IMR-90 (cell line): ENCODE measurements around the gene SLC35F1. TPM values are rescaled to one million over a fixed set of nuclear protein-coding genes. Genes with fewer than 3 reads are reported as not detected.

ENCODE experiments used
- ATAC-seq: fragments of 200-7000 bp; cut with Tn5 transposase; 2 replicates; pipeline ENCODE4 v1.9.1; 2020; ENCODE audit warnings: low read depth, mild to moderate bottlenecking, moderate library complexity
- BruUV-seq: library from RNA; stranded (reverse); fragments of 400-500 nt; replicated peaks from 2 replicates; lab custom pipeline; 2021; lab: Mats Ljungman, UMichigan
- CTCF ChIA-PET: fragments of 300-600 bp; formaldehyde crosslinking; extraction: SDS; loops from one replicate; lab custom pipeline; 2021; ENCODE audit warnings: antibody characterized with exemption; lab: Yijun Ruan, JAX
- POLR2A ChIA-PET: fragments of 300-600 bp; sonication (Branson Sonifier 250); formaldehyde crosslinking; loops from one replicate; lab custom pipeline; 2022; ENCODE audit warnings: antibody characterized with exemption; ENCODE audit not compliant: unreplicated experiment; lab: Charles Lee
- DNase-seq: peaks from one replicate; pipeline ENCODE4 v3.0.0; 2013
- H2AFZ ChIP-seq: replicated peaks from 2 replicates; pipeline ENCODE3; 2013; ENCODE audit warnings: low read length, mild to moderate bottlenecking; ENCODE audit not compliant: poor library complexity
- H2AK5ac ChIP-seq: 2 replicates; pipeline ENCODE4 v1.6.1; 2013; ENCODE audit warnings: low read depth, low read length, inconsistent platforms
- H2AK9ac ChIP-seq: replicated peaks from 2 replicates; pipeline ENCODE3; 2013; ENCODE audit warnings: mild to moderate bottlenecking, low read depth, low read length, moderate library complexity; ENCODE audit not compliant: poor library complexity
- H2BK120ac ChIP-seq: 2 replicates; pipeline ENCODE4 v1.6.1; 2013; ENCODE audit warnings: low read depth, low read length, inconsistent platforms
- H2BK15ac ChIP-seq: 3 replicates; pipeline ENCODE4 v1.6.1; 2013; ENCODE audit warnings: low read depth, low read length, inconsistent platforms
- H2BK20ac ChIP-seq: 2 replicates; pipeline ENCODE4 v1.6.1; 2013; ENCODE audit warnings: low read depth, mild to moderate bottlenecking, inconsistent platforms, low read length, moderate library complexity
- H2BK5ac ChIP-seq: 2 replicates; pipeline ENCODE4 v1.6.1; 2013; ENCODE audit warnings: mild to moderate bottlenecking, low read depth, low read length, inconsistent platforms; ENCODE audit not compliant: poor library complexity, severe bottlenecking
- H3K14ac ChIP-seq: replicated peaks from 2 replicates; pipeline ENCODE4 v1.6.1; 2013; ENCODE audit warnings: low read depth, low read length, inconsistent platforms
- H3K18ac ChIP-seq: 2 replicates; pipeline ENCODE4 v1.6.1; 2013; ENCODE audit warnings: low read depth, low read length, control low read depth
- H3K23ac ChIP-seq: 2 replicates; pipeline ENCODE4 v1.6.1; 2013; ENCODE audit warnings: low read depth, low read length, inconsistent platforms
- H3K27ac ChIP-seq: 2 replicates; pipeline ENCODE4 v1.5.1; 2013; ENCODE audit warnings: mild to moderate bottlenecking, control low read depth, low read length; ENCODE audit not compliant: insufficient read depth
- H3K27me3 ChIP-seq: 2 replicates; pipeline ENCODE4 v1.6.1; 2013; ENCODE audit warnings: low read length; ENCODE audit not compliant: control insufficient read depth, insufficient read depth
- H3K36me3 ChIP-seq: 2 replicates; pipeline ENCODE4 v1.6.1; 2013; ENCODE audit warnings: low read length, mixed read lengths; ENCODE audit not compliant: control insufficient read depth, insufficient read depth
- H3K4ac ChIP-seq: 2 replicates; pipeline ENCODE4 v1.6.1; 2013; ENCODE audit warnings: low read depth, low read length, inconsistent platforms
- H3K4me1 ChIP-seq: 2 replicates; pipeline ENCODE4 v1.6.1; 2013; ENCODE audit warnings: low read length, mixed read lengths; ENCODE audit not compliant: control insufficient read depth, insufficient read depth
- H3K4me2 ChIP-seq: 2 replicates; pipeline ENCODE4 v1.6.1; 2013; ENCODE audit warnings: low read depth, mild to moderate bottlenecking, control low read depth, low read length, moderate library complexity
- H3K4me3 ChIP-seq: 2 replicates; pipeline ENCODE4 v1.5.1; 2013; ENCODE audit warnings: low read depth, mild to moderate bottlenecking, control low read depth, low read length, moderate library complexity; ENCODE audit not compliant: insufficient read depth
- H3K56ac ChIP-seq: 2 replicates; pipeline ENCODE4 v1.6.1; 2013; ENCODE audit warnings: low read length, inconsistent platforms; ENCODE audit not compliant: insufficient read depth; ENCODE audit errors: extremely low read depth
- H3K79me1 ChIP-seq, 2 experiments: 2 replicates each; pipeline ENCODE4 v1.6.1; 2013; ENCODE audit warnings: low read length in 2 of 2, inconsistent platforms in 1 of 2, low read depth in 1 of 2
- H3K9ac ChIP-seq: 2 replicates; pipeline ENCODE4 v1.6.1; 2013; ENCODE audit warnings: low read depth, low read length, control low read depth
- H3K9me1 ChIP-seq: 2 replicates; pipeline ENCODE4 v1.6.1; 2013; ENCODE audit warnings: low read length, inconsistent platforms; ENCODE audit not compliant: insufficient read depth
- H3K9me3 ChIP-seq: 2 replicates; pipeline ENCODE4 v1.6.1; 2013; ENCODE audit warnings: low read length; ENCODE audit not compliant: control insufficient read depth, insufficient read depth
- H4K20me1 ChIP-seq: 2 replicates; pipeline ENCODE4 v1.6.1; 2013; ENCODE audit warnings: low read length, inconsistent platforms; ENCODE audit not compliant: insufficient read depth
- H4K5ac ChIP-seq: 2 replicates; pipeline ENCODE4 v1.6.1; 2013; ENCODE audit warnings: mild to moderate bottlenecking, low read depth, low read length, control low read depth
- H4K8ac ChIP-seq, 2 experiments: 2 replicates each; pipeline ENCODE4 v1.6.1; 2013; ENCODE audit warnings: low read depth in 2 of 2, low read length in 2 of 2, control low read depth in 1 of 2, inconsistent platforms in 1 of 2
- H4K91ac ChIP-seq: 2 replicates; pipeline ENCODE4 v1.6.1; 2013; ENCODE audit warnings: low read depth, low read length, inconsistent platforms; ENCODE audit not compliant: insufficient read depth
- BHLHE40 ChIP-seq: fragments of 150-350 bp; IDR thresholded peaks from 2 replicates; pipeline ENCODE4 v1.6.1; 2016; ENCODE audit warnings: mild to moderate bottlenecking, low read depth, low read length
- CEBPB ChIP-seq: IDR thresholded peaks from 2 replicates; pipeline ENCODE4 v1.6.1; 2012; ENCODE audit warnings: low read depth, low read length, improper control_type of control experiment
- CHD1 ChIP-seq: IDR thresholded peaks from 2 replicates; pipeline ENCODE4 v1.6.1; 2012; ENCODE audit warnings: low read depth, low read length, improper control_type of control experiment
- CTCF ChIP-seq: conservative IDR thresholded peaks from 2 replicates; pipeline ENCODE4 v1.5.1; 2012; ENCODE audit warnings: mild to moderate bottlenecking, low read depth, low read length, improper control_type of control experiment
- ELK1 ChIP-seq: fragments of 150-350 bp; IDR thresholded peaks from 2 replicates; pipeline ENCODE4 v1.6.1; 2016; ENCODE audit warnings: low read depth, mild to moderate bottlenecking, low read length, moderate library complexity, borderline replicate concordance
- FOS ChIP-seq: fragments of 150-350 bp; IDR thresholded peaks from 2 replicates; pipeline ENCODE4 v1.6.1; 2016; ENCODE audit warnings: low read depth, low read length
- MAZ ChIP-seq: IDR thresholded peaks from 2 replicates; pipeline ENCODE4 v1.6.1; 2012; ENCODE audit warnings: low read depth, mild to moderate bottlenecking, low read length, improper control_type of control experiment, moderate library complexity, borderline replicate concordance
- MXI1 ChIP-seq: IDR thresholded peaks from 2 replicates; pipeline ENCODE4 v1.6.1; 2012; ENCODE audit warnings: low read depth, mild to moderate bottlenecking, low read length, moderate library complexity, borderline replicate concordance
- NFE2L2 ChIP-seq: fragments of 150-350 bp; IDR thresholded peaks from 2 replicates; pipeline ENCODE4 v1.6.1; 2016; ENCODE audit warnings: low read depth, mild to moderate bottlenecking, low read length
- RAD21 ChIP-seq: IDR thresholded peaks from 2 replicates; pipeline ENCODE4 v1.6.1; 2012; ENCODE audit warnings: low read length, improper control_type of control experiment
- RCOR1 ChIP-seq: IDR thresholded peaks from 2 replicates; pipeline ENCODE4 v1.6.1; 2012; ENCODE audit warnings: mild to moderate bottlenecking, low read length, improper control_type of control experiment; ENCODE audit not compliant: insufficient replicate concordance
- RFX5 ChIP-seq: IDR thresholded peaks from 2 replicates; pipeline ENCODE4 v1.8.0; 2012; ENCODE audit warnings: low read depth, mild to moderate bottlenecking, low read length, moderate library complexity
- SMC3 ChIP-seq: fragments of 150-350 bp; IDR thresholded peaks from 2 replicates; pipeline ENCODE4 v1.6.1; 2016; ENCODE audit warnings: low read depth, mild to moderate bottlenecking, antibody characterized with exemption, low read length, moderate library complexity
- USF2 ChIP-seq: fragments of 150-350 bp; IDR thresholded peaks from 2 replicates; pipeline ENCODE4 v1.6.1; 2017; ENCODE audit warnings: mild to moderate bottlenecking, antibody characterized with exemption, low read length, low read depth
- WGBS, 2 experiments: methylation state at CpG; one replicate each; pipeline versions ENCODE4 v1.1.5 to v1.1.7; 2013; ENCODE audit warnings: missing lambda C conversion rate in 2 of 2; ENCODE audit not compliant: insufficient read length in 1 of 2; ENCODE audit errors: extremely low coverage in 2 of 2; 5-methylcytosine and 5-hydroxymethylcytosine counted together
- dilution Hi-C: fragments of 300-500 bp; cut with HindIII; formaldehyde crosslinking; loops from one replicate; pipeline ENCODE4 v1.14.3; 2018; ENCODE audit warnings: low sequenced_read_pairs; ENCODE audit not compliant: unreplicated experiment
- in situ Hi-C: fragments of 300-500 bp; cut with MboI; formaldehyde crosslinking; loops from 3 replicates; pipeline ENCODE4 v1.14.3; 2019; ENCODE audit warnings: low sequenced_read_pairs, inconsistent platforms, mixed read lengths
- intact Hi-C: fragments of 100-400 bp; cut with micrococcal nuclease; formaldehyde crosslinking; loops from 2 replicates; pipeline ENCODE4 v1.10.0; 2022
- polyA plus RNA-seq, 3 experiments: library from polyadenylated mRNA; depleted of rRNA; stranded (reverse); fragments of >200 nt; gene quantifications; 2 replicates each; pipeline ENCODE4 v1.2.3, GENCODE V29; 2012; ENCODE audit warnings: low replicate concordance in 1 of 3
- total RNA-seq: library from RNA; depleted of rRNA; stranded (reverse); fragments of >200 nt; gene quantifications from 2 replicates; pipeline ENCODE4 v1.2.3, GENCODE V29; 2012

Gene SLC35F1
- total and polyA plus RNA-seq, 2 of the 4 experiments (the other 2 are of a cell fraction), result not detected

GRCh38 chr6:118044275-118044674, 137.2 kb downstream of the SLC35F1 start:
- Histone ChIP-seq H3K4me3 (no peak overlapping the region), H2BK15ac (no peak overlapping the region), H3K9ac (no peak overlapping the region), H4K20me1 (no peaks in the 10 kb centered on the region), H4K5ac (no peak overlapping the region), H3K23ac (no peak overlapping the region), H2AFZ (no peak overlapping the region), H3K18ac (no peak overlapping the region), H3K4me2 (no peak overlapping the region), H3K79me1 (no peaks in the 10 kb centered on the region), H3K27ac (no peak overlapping the region), H3K4ac (no peak overlapping the region), H2BK5ac (no peak overlapping the region), H3K56ac (no peak overlapping the region), H4K91ac (no peak overlapping the region), H3K9me1 (no peaks in the 10 kb centered on the region), H2AK9ac (no peak overlapping the region), H3K36me3 (no peaks in the 10 kb centered on the region), H2AK5ac (no peak overlapping the region), H4K8ac (no peak overlapping the region), H3K14ac (no peak overlapping the region), H3K9me3 (no peaks in the 10 kb centered on the region), H3K4me1 (no peaks in the 10 kb centered on the region), H3K27me3 (no peaks in the 10 kb centered on the region), H2BK20ac (no peak overlapping the region), H2BK120ac (no peak overlapping the region)
- ChIA-PET POLR2A (no interaction called here), CTCF (no interaction called here)
- TF ChIP-seq MAZ, result no peak
- TF ChIP-seq BHLHE40, result no peak
- no peak for TF ChIP-seq CEBPB
- TF ChIP-seq CHD1, result no peak
- TF ChIP-seq RAD21, result no peak
- no peak for TF ChIP-seq CTCF
- TF ChIP-seq RCOR1, result no peak
- TF ChIP-seq ELK1, result no peak
- TF ChIP-seq USF2, result no peak
- TF ChIP-seq NFE2L2, result no peak
- no peak for TF ChIP-seq FOS
- no peak for TF ChIP-seq SMC3
- no peak for TF ChIP-seq RFX5
- no peak for TF ChIP-seq MXI1
- intact Hi-C loops, result no loop called here
- dilution Hi-C loops, result no loop called here
- in situ Hi-C loops, result no loop called here
- no peak for ATAC-seq
- BruUV-seq, result no TSS peak
- WGBS, 2 experiments, result no CpG with 5 or more reads among the region's 2 CpGs
- DNase-seq, result no peak
